Panc1 (cell line): Measurements from ENCODE around the gene SAMD4A. TPM values are rescaled to one million over a fixed set of nuclear protein-coding genes. Genes with fewer than 3 reads are reported as not detected.

Experiments
- ATAC-seq: fragments of 200-7000 bp; cut with Tn5 transposase; 2 replicates; pipeline ENCODE4 v1.9.1; 2020; ENCODE audit warnings: mild to moderate bottlenecking, moderate library complexity
- BruUV-seq: library from RNA; stranded (reverse); fragments of 400-500 nt; replicated peaks from 2 replicates; lab custom pipeline; 2021; lab: Mats Ljungman, UMichigan
- CTCF ChIA-PET: fragments of 300-600 bp; sonication (Branson Sonifier 250); formaldehyde crosslinking; loops from one replicate; lab custom pipeline; 2022; ENCODE audit warnings: antibody characterized with exemption; lab: Charles Lee
- POLR2A ChIA-PET: fragments of 300-600 bp; sonication (Branson Sonifier 250); formaldehyde crosslinking; loops from one replicate; lab custom pipeline; 2022; ENCODE audit warnings: antibody characterized with exemption; lab: Charles Lee
- DNase-seq: peaks from one replicate; pipeline ENCODE4 v3.0.0-alpha.2; 2010; ENCODE audit warnings: low read depth, low spot score
- H3K27ac ChIP-seq: 2 replicates; pipeline ENCODE4 v1.5.1; 2011; ENCODE audit warnings: mild to moderate bottlenecking, low read length, inconsistent platforms
- H3K27me3 ChIP-seq: fragments of 200-500 bp; sonication (Bioruptor generic); 2 replicates; pipeline ENCODE4 v1.6.0; 2014; ENCODE audit warnings: low read length, inconsistent platforms; ENCODE audit not compliant: control insufficient read depth, insufficient read depth
- H3K36me3 ChIP-seq: fragments of 200-500 bp; sonication (Bioruptor generic); 2 replicates; pipeline ENCODE4 v1.5.1; 2014; ENCODE audit warnings: inconsistent platforms, mild to moderate bottlenecking, low read length, moderate library complexity; ENCODE audit not compliant: control insufficient read depth, insufficient read depth
- H3K4me1 ChIP-seq: 2 replicates; pipeline ENCODE4 v1.5.1; 2011; ENCODE audit warnings: inconsistent platforms, mild to moderate bottlenecking, low read length, moderate library complexity; ENCODE audit not compliant: control insufficient read depth, insufficient read depth
- H3K4me3 ChIP-seq, 2 experiments: 2 replicates each; pipeline ENCODE4 v1.5.1; 2011 to 2012; ENCODE audit warnings: low read depth in 2 of 2, low read length in 2 of 2, mild to moderate bottlenecking in 2 of 2, inconsistent platforms in 1 of 2, moderate library complexity in 1 of 2
- H3K9me3 ChIP-seq: fragments of 200-500 bp; sonication (Bioruptor generic); 2 replicates; pipeline ENCODE4 v1.5.1; 2014; ENCODE audit warnings: low read depth, mild to moderate bottlenecking, inconsistent platforms, low read length, moderate library complexity; ENCODE audit not compliant: control insufficient read depth, insufficient read depth
- CTCF ChIP-seq: fragments of 450-650 bp; IDR thresholded peaks from 2 replicates; pipeline ENCODE4 v1.5.1; 2017; ENCODE audit warnings: mild to moderate bottlenecking
- POLR2AphosphoS5 ChIP-seq: IDR thresholded peaks from 2 replicates; pipeline ENCODE4 v1.6.1; 2012; ENCODE audit warnings: mild to moderate bottlenecking, low read depth, low read length, moderate library complexity
- REST ChIP-seq, 2 experiments: IDR thresholded peaks; 2 replicates each; pipeline ENCODE4 v1.6.1; 2011 to 2012; ENCODE audit warnings: low read depth in 2 of 2, control low read depth in 1 of 2, low read length in 1 of 2, mild to moderate bottlenecking in 1 of 2, moderate library complexity in 1 of 2; ENCODE audit not compliant: insufficient read depth in 1 of 2
- SIN3A ChIP-seq: IDR thresholded peaks from 2 replicates; pipeline ENCODE4 v1.6.1; 2012; ENCODE audit warnings: low read depth, mild to moderate bottlenecking, low read length, moderate library complexity, borderline replicate concordance; ENCODE audit not compliant: insufficient read depth
- TCF7L2 ChIP-seq: IDR thresholded peaks from 2 replicates; pipeline ENCODE4 v1.6.1; 2011; ENCODE audit warnings: mild to moderate bottlenecking, low read depth, low read length, inconsistent platforms
- in situ Hi-C: cut with HindIII; loops from 2 replicates; pipeline ENCODE4 v1.10.0; 2016; ENCODE audit warnings: low sequenced_read_pairs, low pct_unique_long_range_greater_than_20kb
- intact Hi-C: fragments of 100-400 bp; cut with micrococcal nuclease; formaldehyde crosslinking; loops from one replicate; pipeline ENCODE4 v1.10.0; 2022; ENCODE audit not compliant: unreplicated experiment
- total RNA-seq: library from RNA; stranded (reverse); gene quantifications from one replicate; pipeline ENCODE4 v1.2.1, GENCODE V29; 2021; ENCODE audit not compliant: unreplicated experiment

SAMD4A gene
- total RNA-seq, 1 experiment from 2014 or later = 15.2 TPM

- ChIA-PET CTCF (no interaction called here), POLR2A (no interaction called here)
- intact Hi-C loops (no loop called here), in situ Hi-C loops (no loop called here)
- ATAC-seq (no peak), DNase-seq (no peak)
- H3K27me3 ChIP-seq = no peaks in the 10 kb centered on the region
- no TSS peak for BruUV-seq
- H3K4me3 ChIP-seq = no peak overlapping the region
- TF ChIP-seq SIN3A (no peak), REST (IDR thresholded peaks at IDR 0.05; ENCODE audit: insufficient read depth in 1 of 2, low read depth in 2 of 2, low read length in 1 of 2) (no peak), TCF7L2 (no peak), CTCF (no peak), POLR2AphosphoS5 (no peak)
- H3K27ac ChIP-seq = no peak overlapping the region
- H3K36me3 ChIP-seq = no peaks in the 10 kb centered on the region
- H3K9me3 ChIP-seq = no peaks in the 10 kb centered on the region
- H3K4me1 ChIP-seq = no peaks in the 10 kb centered on the region; the same call in none of the 2 replicates
Observed at GRCh38 chr14:54593860-54594259, 26.9 kb downstream of the SAMD4A start.

DNA sequence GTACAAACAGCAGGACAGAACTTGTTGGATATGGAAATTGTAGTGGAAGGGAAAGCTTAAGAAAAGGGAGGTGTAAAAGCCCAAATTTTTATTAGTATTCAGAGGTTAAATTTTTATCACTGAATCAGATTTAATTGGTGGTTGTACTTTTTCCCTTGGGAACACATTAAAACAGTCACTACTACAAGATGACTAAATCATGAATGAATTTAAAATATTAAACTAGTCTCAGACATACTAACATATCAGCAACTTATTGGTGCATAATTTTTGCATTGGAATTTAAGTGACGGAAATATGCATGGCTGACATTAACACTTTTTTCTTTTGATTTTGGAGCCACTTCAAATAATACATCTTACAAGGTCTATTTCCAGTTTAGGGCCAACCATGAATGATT, 27.6 kb downstream of the SAMD4A start:
- no peak for DNase-seq
- H3K36me3 ChIP-seq = no peaks in the 10 kb centered on the region
- no peak for TF ChIP-seq POLR2AphosphoS5
- no peak for TF ChIP-seq CTCF
- TF ChIP-seq REST (IDR thresholded peaks at IDR 0.05; ENCODE audit: insufficient read depth in 1 of 2, low read depth in 2 of 2, low read length in 1 of 2) = no peak
- no peak for TF ChIP-seq SIN3A
- no peak for TF ChIP-seq TCF7L2
- in situ Hi-C loops = no loop called here
- CTCF ChIA-PET = no interaction called here
- no peaks in the 10 kb centered on the region; the same call in none of the 2 replicates for H3K4me1 ChIP-seq
- H3K4me3 ChIP-seq = no peak overlapping the region
- intact Hi-C loops = no loop called here
- ATAC-seq = no peak
- no peak overlapping the region for H3K27ac ChIP-seq
- no peaks in the 10 kb centered on the region for H3K9me3 ChIP-seq
- no TSS peak for BruUV-seq
- POLR2A ChIA-PET = no interaction called here
- H3K27me3 ChIP-seq = no peaks in the 10 kb centered on the region
